Medulla oblongata (tissue), 1 donor: Measurements from ENCODE around the gene NMNAT2.

Experiments used
- DNase-seq: peaks from one replicate; pipeline ENCODE4 v3.0.0-alpha.2; 2015; ENCODE audit errors: extremely low spot score

Gene NMNAT2

GRCh38 chr1:183215076-183215720 lies 203.0 kb downstream of the NMNAT2 start:
- DNase-seq: no peak

DNA sequence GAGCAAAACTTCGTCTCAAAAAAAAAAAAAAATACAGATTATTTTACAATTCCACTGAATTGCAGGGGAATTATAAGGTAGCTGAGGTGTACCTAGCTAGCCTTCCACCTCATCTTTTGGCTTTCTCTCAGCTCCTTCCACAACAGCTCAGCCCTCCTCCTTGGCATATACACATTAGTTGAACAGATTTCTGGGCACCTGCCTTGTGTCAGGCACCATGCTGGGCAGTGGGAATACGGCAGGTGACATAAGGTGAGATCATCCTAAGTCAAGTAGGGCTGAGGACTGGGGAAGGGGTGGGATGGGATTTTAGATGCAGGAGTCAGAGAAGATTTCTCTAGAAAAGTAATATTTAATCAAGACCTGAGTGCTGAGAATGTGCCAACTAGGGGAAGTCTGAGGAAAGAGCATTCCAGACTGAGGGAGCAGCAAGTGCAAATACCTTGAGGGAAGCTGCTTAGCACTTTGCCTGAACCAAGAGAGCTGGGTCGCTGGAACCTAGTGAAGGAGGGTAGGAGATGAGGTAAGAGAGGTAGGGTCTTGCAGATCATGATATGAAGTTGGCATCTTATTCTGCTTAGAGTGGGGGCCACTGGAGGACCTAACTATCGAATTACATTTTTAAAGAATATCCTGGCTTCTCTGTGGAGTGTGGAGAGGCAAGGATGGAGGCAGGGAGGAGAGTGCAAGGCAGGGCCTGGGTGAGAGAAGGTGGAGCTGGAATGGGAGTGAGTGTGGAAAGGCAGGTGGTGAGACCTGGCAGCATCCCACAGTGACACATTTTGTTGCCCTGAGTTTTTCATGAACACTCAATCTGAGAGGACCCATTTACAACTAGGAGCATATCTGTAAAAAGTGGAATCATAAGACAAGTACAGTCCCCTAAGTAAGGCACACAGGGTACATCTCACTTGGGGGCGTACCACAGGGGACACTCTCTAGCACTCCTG lies 203.9 kb downstream of the NMNAT2 start:
- DNase-seq: no peak

DNA sequence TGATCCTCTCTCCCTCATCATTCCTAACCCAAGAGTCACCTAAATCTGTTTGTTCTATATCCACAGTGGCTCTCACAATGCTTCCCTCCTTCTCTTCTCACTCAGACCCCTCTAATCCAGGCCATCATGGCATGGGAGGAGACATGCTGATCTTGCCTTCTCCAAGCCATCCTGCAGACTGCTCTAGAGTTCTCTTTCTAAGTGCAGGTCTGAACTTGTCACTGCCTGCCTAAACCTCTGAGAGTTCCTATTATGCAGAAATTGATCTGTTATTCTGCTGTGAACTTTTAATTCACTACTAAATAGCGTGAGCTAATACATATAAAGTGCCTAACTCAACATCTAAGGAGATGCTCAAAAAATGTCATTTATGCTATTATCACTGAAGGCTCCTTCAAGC lies 205.3 kb downstream of the NMNAT2 start:
- DNase-seq: no peak

DNA sequence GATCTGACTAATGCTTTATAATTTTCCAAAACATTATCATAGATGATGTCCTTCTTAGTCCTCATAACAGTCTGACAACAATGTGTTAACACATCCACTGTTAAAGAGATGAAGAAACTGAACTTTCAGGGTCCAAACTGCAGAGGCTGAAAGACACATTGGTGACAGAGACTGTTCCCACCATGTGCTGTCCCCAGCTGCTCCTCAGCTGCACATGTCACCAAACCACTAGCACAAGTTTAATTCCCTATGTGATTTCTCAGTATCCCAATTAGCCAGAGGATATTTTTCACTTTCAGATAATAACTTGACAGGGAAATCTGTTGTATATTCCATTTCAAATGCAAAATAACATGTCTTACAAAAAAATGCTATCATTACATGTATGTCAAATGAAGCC lies 207.5 kb downstream of the NMNAT2 start:
- DNase-seq: no peak

GRCh38 chr1:183209533-183210158 lies 208.5 kb downstream of the NMNAT2 start:
- DNase-seq: no peak

GRCh38 chr1:183206538-183207122 lies 211.6 kb downstream of the NMNAT2 start:
- no peak for DNase-seq

- DNase-seq: no peak
Measured at GRCh38 chr1:183205196-183205781, 212.9 kb downstream of the NMNAT2 start.

DNA sequence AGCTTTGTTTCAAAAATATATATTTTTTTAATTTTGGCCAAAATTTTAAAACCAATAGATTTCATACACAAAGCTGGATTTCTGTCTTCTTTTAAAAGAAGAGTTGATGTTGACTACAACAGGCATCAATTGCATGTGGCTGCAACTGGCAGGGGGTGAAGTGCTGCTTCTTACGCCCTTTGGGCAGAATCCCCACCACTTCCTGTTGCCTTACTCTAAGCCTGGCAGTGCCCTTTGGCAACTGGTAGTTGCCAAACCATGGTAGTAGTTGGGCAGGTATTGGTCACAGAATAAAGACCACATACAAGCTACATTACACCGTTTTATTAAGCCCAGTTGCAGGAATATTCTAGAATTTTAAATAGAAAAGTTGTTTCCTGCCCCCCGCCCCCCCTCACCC lies 215.1 kb downstream of the NMNAT2 start:
- no peak for DNase-seq

GRCh38 chr1:183200451-183200850 lies 217.7 kb downstream of the NMNAT2 start:
- no peak for DNase-seq

DNA sequence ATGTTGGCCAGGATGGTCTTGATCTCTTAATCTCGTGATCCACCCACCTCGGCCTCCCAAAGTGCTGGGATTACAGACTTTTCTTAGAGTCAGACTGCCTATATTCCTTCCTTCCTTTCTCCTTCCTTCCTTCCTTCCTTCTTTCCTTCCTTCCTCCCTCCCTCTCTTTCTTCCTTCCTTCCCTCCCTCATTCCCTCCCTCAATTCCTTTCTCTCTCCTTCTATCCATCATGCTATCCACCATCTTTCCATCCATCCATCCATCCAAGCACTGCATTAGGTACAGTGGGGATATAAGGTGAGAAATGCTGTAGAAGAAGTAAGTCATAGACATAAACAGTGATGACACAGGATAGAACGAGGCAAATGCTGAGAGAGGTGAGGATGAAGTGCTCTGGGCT lies 218.9 kb downstream of the NMNAT2 start:
- DNase-seq: no peak

DNA sequence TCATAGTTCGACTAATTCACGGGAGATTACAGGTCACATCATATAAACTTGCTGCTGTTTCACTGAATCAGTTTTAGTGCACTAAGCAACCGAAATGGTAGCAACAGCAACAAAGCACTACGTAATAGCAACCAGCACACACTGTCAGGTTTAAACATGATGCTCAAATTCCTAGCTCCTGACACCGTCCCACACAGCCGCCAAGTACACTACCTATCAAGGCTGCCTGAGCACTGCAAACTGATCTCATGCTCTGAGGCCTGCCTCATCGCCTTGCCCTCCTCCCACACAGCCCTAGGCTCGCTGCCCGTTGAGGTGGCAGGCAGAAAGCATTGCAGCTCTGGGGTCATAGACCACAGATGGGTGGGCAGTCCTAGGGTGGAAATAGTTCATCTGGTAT lies 219.7 kb downstream of the NMNAT2 start:
- no peak for DNase-seq
